Measurements from ENCODE around the gene MRPL20. TPM values are rescaled to one million over a fixed set of nuclear protein-coding genes. Genes with fewer than 3 reads are reported as not detected.

The MRPL20 gene
- total and polyA plus RNA-seq, 9 of the 15 experiments (the other 6 are each of a cell fraction or from before 2014, with no cell fraction given) = 180 to 671 (median 229) TPM

GRCh38 chr1:1418464-1419362 lies 11.6 kb upstream of the MRPL20 start:
- Histone ChIP-seq H3K4me2 (ENCODE audit: insufficient read depth, low read length) (no peak overlapping the region), H3K4me3 (no peak overlapping the region), H3K27ac (ENCODE audit: extremely low read depth, low read depth, low read length) (no peak overlapping the region), H3K36me3 (ENCODE audit: control insufficient read depth, insufficient read depth, low read length) (no peaks in the 10 kb centered on the region), H3K9me3 (replicated peaks; ENCODE audit: control insufficient read depth, insufficient read depth, low read depth, low read length) (0 out of 2 replicates have a peak, but pooled peaks cover 1% of the 10 kb centered on the region), H2AFZ (ENCODE audit: low read depth, low read length) (no peak overlapping the region), H4K20me1 (replicated peaks; ENCODE audit: control insufficient read depth, insufficient read depth, low read length) (no peaks in the 10 kb centered on the region), H3K27me3 (ENCODE audit: control insufficient read depth in 2 of 2, insufficient read depth in 2 of 2, low read length in 2 of 2) (no peaks in the 10 kb centered on the region), H3K9me1 (ENCODE audit: control insufficient read depth, insufficient read depth, low read length) (no peaks in the 10 kb centered on the region), H3K9ac (ENCODE audit: insufficient read depth in 1 of 2, low read depth in 2 of 2, low read length in 2 of 2) (no peak overlapping the region; a peak in 1 of 4 replicates), H3K79me2 (ENCODE audit: control insufficient read depth, insufficient read depth, low read length) (no peaks in the 10 kb centered on the region), H3K4me1 (replicated peaks in 1 of 2; ENCODE audit: control insufficient read depth in 2 of 2, insufficient read depth in 2 of 2, low read length in 2 of 2) (peaks cover 3 to 25% of the 10 kb centered on the region in 2 experiments; a peak in 4 of 5 replicates)
- POLR2A ChIA-PET = interaction anchor here (0.6 kb wide), 1 partner anchor 20 kb away, joined by 5 read pairs; no protein-coding TSS in a partner anchor
- no TSS peak for BruUV-seq (replicated peaks)
- CTCF ChIA-PET (ENCODE audit: low intra/inter-chr PET ratio) = no interaction called here
- FAIRE-seq (no peak), ATAC-seq (no peak), DNase-seq (ENCODE audit: extremely low read depth in 1 of 4, low spot score in 3 of 4) (no peak)
- in situ Hi-C loops (cut with MboI) (no loop called here), intact Hi-C loops (cut with micrococcal nuclease) (no loop called here)
- WGBS (ENCODE audit: insufficient coverage, low coverage, missing lambda C conversion rate) = 74% methylated on average over 26 of the region's 26 CpGs
- no peak for TF ChIP-seq ZNF75A (CRISPR knock-in tag; IDR thresholded peaks at IDR 0.05)
- TF ChIP-seq FOXK1 (CRISPR knock-in tag; IDR thresholded peaks at IDR 0.05; ENCODE audit: borderline replicate concordance) = no peak
- no peak for TF ChIP-seq NEUROD1 (IDR thresholded peaks at IDR 0.05; ENCODE audit: borderline replicate concordance, low read depth, low read length, partially characterized antibody)
- no peak for TF ChIP-seq ZNF512 (tag; IDR thresholded peaks at IDR 0.05)
- no peak for TF ChIP-seq PRDM10 (IDR thresholded peaks at IDR 0.05; ENCODE audit: partially characterized antibody)
- TF ChIP-seq ZBTB17 (CRISPR knock-in tag; IDR thresholded peaks at IDR 0.05) = no peak
- TF ChIP-seq NRF1 (conservative IDR thresholded peaks at IDR 0.05 in 1 of 2, IDR thresholded peaks at IDR 0.05 in 1 of 2) = no peak
- TF ChIP-seq GATAD2B (IDR thresholded peaks at IDR 0.05; ENCODE audit: borderline replicate concordance) = no peak
- TF ChIP-seq CTCFL (IDR thresholded peaks at IDR 0.05; ENCODE audit: borderline replicate concordance, insufficient read depth, low read depth, low read length, poor library complexity, severe bottlenecking) = no peak
- TF ChIP-seq ZNF644 (tag; IDR thresholded peaks at IDR 0.05; ENCODE audit: low read depth) = no peak
- TF ChIP-seq TBL1XR1 (IDR thresholded peaks at IDR 0.05; ENCODE audit: low read length in 2 of 2) = no peak
- TF ChIP-seq EP300 (IDR thresholded peaks at IDR 0.05; ENCODE audit: low read length) = no peak
- no peak for TF ChIP-seq RCOR1 (IDR thresholded peaks at IDR 0.05; ENCODE audit: borderline replicate concordance in 1 of 2, low read depth in 2 of 2, low read length in 2 of 2)
